Effector CD8-positive, alpha-beta T cell (primary cell): ENCODE measurements around the gene CTDNEP1.
A peak's percentile ranks its signal among the peaks of the same experiment; 100 is the strongest.

Source experiments
- DNase-seq: peaks from one replicate; lab custom pipeline; 2025; lab: John Stamatoyannopoulos, UW

Gene CTDNEP1

DNA sequence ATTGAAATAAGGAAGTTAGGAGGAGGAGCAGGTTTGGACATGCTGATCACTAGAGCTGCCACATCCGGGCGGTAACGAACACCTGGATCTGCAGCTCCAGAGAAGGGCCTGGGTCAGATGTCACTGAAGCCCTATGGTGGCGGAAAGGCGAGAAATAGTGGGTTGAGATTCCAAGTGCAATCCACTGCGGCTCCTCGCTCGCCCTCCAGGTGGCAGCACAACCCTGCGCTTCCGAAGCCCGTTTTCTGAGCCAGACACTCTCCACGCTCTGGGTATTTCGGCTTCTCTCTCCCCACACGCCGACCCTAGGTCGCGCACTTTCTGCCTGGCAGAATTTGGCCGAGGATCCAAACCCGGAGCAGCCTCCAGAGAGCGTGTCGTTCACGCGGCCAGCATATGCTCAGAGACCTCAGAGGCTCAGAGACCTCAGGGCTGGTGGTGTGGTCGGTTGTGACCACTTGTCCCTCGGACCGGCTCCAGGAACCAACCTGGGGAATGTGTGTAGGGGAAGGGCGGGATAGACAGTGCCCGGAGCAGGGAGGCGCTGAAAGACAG lies 29.1 kb upstream of the CTDNEP1 start:
- peak; percentile 75 for DNase-seq

- no peak for DNase-seq
Measured at GRCh38 chr17:7279448-7279847, 27.9 kb upstream of the CTDNEP1 start.

- no peak for DNase-seq
Measured at GRCh38 chr17:7266784-7267183, 15.2 kb upstream of the CTDNEP1 start.

DNA sequence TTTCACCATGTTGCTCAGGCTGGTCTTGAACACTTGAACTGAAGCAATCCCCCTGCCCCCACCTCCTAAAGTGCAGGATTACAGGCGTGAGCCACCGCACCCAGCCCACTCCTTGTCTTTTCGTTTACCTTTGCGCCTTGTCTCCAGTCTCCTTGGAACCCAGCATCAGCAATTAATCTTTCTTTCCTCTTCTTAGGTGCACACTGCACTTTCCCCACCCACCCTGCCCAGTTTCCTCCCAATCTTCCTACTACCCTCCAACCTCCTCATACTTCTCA lies 12.2 kb upstream of the CTDNEP1 start:
- DNase-seq = no peak

DNA sequence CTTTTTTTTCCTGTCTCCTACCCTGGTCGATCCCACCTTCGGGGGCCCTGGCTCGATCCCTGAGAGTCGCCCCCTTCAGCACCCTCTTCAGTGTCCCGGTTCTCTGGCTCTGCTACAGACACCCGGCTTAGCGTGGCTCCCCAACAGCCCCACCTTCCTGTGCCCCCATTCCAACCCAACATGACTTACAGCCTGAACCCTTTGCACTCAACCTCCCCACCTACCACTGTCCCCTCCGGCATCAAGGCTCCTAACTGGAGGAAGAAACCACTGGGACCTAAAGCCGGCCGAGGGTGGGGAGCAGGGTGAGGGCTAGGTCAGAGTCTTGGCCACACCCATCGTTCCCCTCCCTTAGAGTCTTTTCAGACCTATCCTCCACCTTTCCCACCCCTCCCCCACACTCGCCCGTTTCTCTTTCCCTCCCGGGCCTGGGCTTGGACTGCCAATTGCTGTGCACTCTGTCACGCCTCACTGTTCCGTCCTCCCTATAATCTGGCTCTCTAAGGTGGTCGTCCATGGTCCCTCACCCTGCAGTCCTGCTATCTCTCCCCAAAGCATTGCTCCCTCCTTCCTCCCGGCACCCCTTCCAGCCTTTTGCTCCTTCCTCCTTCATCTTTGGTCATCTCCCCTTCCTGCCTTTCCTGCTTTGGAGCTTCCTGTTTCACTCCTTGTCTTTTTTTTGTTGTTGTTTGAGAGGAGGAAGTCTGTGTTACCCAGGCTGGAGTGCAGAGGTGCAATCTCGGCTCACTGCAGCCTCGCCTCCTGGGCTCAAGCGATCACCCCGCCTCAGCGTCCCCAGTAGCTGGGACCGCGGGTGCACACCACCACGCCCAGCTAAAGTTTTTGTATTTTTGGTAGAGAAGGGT lies 11.6 kb upstream of the CTDNEP1 start:
- DNase-seq = no peak

GRCh38 chr17:7262192-7262934 lies 10.8 kb upstream of the CTDNEP1 start, which contains the start of gene CLDN7:
CLDN7 (minus strand) TSS chr17:7262478; CDS start chr17:7262043, 435 bp downstream.
- no peak for DNase-seq

DNA sequence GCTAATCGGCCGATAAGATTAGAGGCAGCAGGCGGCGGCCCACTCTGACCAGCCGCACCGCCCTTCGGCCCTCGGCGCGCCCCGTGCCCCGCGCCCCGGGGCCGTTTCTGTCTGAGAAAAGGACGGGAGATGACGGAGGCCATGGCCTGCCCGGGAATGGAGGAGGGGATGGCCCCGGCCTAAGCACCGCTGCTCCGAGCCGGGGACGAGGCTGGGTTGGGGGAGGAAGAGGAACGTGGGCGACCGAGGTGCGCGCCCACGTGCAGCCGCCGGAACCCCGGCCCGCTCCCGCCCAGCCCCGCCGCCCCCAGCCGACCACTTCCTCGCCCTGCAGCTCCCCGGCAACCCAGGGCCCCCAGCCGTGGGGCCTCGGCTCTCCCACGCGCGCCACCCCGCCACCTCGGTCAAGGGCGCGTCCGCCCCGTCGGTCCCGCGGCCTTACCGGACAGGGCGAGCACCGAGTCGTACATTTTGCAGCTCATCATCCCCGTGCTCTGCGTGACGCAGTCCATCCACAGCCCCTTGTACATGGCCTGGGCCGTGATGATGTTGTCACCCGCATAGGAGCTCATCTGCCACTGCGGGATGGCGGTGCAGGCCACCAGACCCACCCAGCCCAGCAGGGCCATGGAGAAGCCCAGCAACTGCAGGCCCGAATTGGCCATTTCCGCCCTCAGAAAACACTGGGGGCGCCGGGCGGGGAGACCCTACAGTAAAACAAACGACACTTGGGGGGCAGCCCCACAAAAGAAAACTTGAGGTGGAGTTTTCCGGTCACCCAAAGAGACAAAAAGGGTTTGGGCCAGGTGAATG lies 10.1 kb upstream of the CTDNEP1 start:
- no peak for DNase-seq

DNA sequence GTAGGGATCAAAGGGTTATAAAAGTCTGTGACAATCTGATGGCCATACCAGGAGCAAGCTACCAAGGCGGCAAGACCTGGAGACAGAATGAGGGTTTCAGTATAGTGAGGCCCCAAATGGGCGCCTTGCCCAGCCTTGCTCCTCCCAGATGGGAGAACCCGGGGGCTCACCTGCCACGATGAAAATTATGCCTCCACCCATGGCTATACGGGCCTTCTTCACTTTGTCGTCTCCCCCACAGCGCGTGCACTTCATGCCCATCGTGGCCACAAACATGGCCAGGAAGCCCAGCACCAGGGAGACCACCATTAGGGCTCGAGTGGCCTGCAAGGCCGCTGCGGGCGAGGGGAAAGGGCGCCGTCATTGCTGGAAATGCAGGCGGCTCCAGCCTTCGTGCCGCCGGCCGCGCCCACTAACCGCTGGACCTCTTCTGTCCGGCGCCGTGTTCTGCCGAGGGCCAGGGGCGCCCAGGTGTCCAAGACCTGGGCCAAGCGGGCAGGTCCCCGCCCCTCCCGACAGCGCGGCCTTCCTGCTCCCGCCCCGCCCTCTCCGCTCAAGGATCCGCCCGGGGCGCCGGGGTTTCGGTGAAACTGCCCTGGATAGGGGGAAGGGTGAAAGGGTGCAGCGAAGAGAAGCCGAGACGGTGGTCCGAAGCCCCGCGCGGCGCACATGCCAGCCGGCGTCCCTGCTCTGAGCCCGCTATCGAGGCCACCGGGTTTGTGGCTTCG lies 9.3 kb upstream of the CTDNEP1 start:
- peak; percentile 33 for DNase-seq

DNA sequence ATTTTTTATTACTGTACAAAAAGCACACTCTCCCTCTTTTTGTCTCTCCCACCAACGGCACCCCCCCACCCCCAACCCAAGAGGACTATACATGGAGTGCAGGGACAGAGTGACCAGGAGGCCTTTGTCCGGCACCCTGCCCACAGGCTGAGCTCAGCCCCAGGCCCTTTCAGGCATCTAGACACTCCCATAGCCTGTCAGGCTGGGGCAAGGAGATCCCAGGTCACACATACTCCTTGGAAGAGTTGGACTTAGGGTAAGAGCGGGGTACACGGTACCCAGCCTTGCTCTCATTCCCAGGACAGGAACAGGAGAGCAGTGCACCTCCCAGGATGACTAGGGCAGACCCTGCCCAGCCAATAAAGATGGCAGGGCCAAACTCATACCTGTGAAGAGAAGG lies 8.6 kb upstream of the CTDNEP1 start:
- no peak for DNase-seq

- no peak for DNase-seq
Measured at GRCh38 chr17:7259555-7259889, 8.0 kb upstream of the CTDNEP1 start.

- DNase-seq = no peak
Measured at GRCh38 chr17:7258731-7259554, 7.4 kb upstream of the CTDNEP1 start.

- DNase-seq = no peak
Measured at GRCh38 chr17:7256766-7257456, 5.4 kb upstream of the CTDNEP1 start.

DNA sequence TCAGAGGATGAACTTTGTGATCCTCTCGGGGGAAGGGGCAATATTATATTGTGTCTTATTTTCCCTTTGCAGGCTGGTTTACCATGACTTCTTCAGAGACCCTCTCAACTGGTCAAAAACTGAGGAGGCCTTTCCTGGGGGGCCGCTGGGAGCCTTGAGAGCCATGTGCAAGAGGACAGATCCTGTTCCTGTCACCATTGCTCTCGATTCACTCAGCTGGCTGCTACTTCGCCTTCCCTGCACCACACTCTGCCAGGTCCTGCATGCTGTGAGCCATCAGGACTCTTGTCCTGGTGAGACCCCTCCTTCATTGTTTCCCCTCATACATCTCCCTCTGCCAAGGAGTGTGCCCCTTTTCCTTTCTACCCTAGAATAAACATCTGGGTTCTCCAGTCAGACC lies 3.0 kb upstream of the CTDNEP1 start:
- DNase-seq = no peak

GRCh38 chr17:7253082-7253481 lies 1.5 kb upstream of the CTDNEP1 start:
- DNase-seq = no peak

GRCh38 chr17:7252176-7253043 lies 876 bp upstream of the CTDNEP1 start, which contains the start of gene ELP5:
ELP5 (plus strand) TSS chr17:7252215; CDS start chr17:7252551, 336 bp downstream.
- DNase-seq = peak; percentile 79

DNA sequence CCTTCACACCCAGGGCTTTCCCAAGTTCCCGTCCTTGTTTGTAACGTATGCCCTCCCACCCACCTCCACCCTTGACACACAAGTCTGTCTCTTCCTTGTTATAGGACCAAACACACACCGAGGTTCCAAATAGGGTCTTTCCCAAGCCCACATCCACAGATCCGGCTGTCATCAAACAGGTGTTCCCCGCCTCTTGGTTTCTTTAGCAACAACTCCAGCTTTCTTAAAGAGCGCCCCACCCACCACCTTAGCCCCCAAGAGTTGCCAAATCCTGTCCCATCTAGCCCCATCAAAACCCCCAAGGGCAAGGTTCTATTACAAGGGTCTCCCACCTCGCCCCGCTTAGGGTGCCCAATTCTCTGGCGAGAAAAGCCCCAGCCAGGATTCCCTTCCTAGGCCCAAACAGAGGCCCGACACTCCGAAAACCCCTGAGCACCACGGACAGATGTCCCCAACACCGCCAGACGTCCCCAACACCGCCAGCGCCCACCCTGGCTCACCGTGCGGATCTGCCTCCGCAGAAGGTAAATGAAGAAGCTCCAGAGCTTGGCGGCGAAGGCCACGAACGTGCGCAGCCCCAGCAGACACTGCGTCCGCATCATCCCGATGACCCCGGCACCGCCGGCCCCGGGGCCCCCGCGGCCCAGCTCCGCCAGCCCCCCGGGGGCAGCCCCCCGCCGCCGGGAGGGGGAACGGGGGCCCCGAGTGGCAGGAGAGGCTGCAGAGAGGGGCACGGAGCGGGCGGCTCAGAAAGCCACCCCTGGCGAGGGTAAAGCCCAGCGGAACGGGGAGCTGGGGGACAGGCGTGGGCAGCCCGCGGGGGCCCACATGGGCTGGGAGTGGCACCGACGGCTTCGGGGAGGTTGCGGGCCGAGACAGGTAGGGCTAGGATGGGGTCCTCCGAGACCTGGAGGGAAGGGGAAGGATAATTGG lies 573 bp downstream of the CTDNEP1 start:
- no peak for DNase-seq

DNA sequence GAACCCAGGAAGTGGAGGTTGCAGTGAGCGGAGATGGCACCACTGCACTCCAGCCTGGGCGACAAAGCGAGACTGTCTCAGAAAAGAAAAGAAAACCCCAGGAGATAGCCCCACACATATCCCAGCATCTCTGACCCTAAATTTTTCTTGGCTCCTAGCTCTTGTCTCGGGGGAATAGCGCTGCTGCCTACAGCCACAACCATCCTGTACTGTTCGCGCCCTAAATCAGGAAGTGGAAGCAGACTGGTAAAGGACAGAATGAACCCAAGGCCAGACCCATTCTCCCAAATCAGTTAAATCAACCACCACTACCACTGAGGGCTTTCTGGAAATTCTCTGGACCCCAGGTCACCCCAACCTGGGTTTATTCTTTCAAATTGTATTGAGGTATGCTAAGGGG lies 1.7 kb downstream of the CTDNEP1 start:
- no peak for DNase-seq

GRCh38 chr17:7249214-7249613 lies 2.3 kb downstream of the CTDNEP1 start:
- DNase-seq = no peak
